GM19468 (cell line): ENCODE data around the gene OR52N4.
"Not testable (repeated sequence)": the region's sequence is repeated elsewhere in the genome, so short reads cannot be mapped to it uniquely, and the experiment has no call there.

Experiments used
- ATAC-seq: cut with Tn5 transposase; IDR thresholded peaks from one replicate; pipeline ENCODE4 v1.9.1; 2021; ENCODE audit warnings: mild to moderate bottlenecking, moderate library complexity, moderate number of reproducible peaks; ENCODE audit not compliant: unreplicated experiment; ENCODE audit errors: extremely low read depth

Gene OR52N4

GRCh38 chr11:5753943-5754342, at the start of gene OR52N4:
OR52N4 (plus strand) TSS chr11:5754243; CDS start chr11:5754741, 498 bp downstream.
- ATAC-seq: no peak

DNA sequence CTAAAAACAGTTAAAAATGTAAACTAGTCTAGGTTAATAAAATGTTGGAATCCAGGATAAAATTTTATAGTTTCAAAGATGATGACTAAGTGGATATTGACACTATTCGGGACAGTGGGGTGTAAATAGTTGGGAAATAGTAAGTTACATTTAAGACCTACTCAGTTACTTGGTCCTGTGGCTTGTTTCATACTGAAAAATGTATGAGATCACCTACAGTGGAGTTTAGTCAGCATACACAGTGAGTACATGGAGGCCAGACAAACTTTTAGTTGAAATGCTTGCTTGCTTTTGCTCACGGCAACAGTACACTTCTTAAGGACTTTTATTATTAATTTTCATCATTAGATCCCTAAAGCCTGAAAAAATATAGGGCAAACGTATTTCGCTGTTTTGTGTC, 48.4 kb upstream of the OR52N4 start:
- ATAC-seq: no peak

GRCh38 chr11:5712507-5712906, 41.5 kb upstream of the OR52N4 start:
- ATAC-seq: no peak

GRCh38 chr11:5713695-5714094, 40.3 kb upstream of the OR52N4 start:
- no peak for ATAC-seq

- not testable (repeated sequence) for ATAC-seq
Measured at GRCh38 chr11:5716518-5716917, 37.5 kb upstream of the OR52N4 start.

DNA sequence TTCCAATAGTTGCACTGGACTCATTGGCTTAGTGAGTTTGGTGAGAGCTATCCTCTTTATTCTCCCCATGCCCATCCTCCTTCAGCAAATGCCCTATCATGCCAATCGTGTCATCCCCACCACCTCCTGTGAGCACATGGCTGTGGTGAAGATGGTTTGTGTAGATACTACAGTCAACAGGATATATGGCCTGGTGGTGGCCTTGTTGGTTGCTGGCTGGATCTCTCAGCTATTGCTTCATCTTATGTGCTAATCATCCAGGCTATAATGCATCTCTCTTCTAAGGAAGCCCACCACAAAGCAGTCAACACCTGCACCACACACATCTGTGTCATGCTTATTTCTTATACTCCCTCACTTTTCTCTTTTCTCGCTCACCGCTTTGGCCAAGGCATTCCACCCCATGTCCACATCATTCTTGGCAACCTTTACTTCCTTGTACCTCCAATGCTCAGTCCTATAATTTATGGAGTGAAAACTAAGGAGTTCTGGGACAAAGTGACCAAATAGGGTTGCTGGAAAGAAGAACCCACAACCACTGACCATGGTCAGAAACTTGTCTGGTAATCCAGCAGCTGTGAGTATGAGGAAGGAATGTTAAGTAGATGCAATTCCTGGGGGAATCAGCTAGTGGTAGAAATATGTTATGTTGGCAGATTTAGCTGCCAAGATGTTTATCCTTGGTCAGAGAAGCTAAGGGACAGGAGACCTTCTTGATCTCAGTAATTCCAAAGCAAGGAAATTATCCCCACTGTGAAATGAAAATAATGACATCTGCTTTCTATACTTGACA, 34.1 kb upstream of the OR52N4 start:
- no peak for ATAC-seq

DNA sequence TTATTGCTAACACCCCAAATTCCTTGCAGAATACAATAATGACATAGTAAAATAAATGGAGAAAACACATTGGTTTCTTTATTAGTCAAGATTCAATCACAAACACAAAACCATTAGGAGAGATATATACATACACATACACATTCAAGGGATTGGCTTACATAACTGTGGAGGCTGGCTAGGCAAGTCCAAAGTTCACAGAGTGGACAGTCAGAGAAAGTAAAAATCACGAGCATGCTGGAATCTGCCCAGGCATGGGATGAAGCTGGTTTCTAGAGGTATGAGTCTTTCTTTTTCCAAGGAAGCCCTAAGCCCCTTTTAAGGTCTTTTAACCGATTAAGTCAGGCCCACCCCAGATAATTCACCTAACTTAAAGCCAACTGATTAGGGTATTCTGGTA, 31.4 kb upstream of the OR52N4 start:
- no peak for ATAC-seq

DNA sequence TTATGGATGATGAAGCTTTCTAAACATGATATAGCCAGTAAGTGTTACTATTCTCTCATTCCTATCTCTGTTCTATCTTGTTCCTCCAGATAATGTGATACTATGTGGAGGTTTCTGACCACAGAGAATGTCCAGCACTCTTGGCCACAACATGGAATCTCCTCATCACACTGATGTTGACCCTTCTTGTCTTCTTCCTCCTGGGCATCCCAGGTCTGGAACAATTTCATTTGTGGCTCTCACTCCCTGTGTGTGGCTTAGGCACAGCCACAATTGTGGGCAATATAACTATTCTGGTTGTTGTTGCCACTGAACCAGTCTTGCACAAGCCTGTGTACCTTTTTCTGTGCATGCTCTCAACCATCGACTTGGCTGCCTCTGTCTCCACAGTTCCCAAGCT, 27.7 kb upstream of the OR52N4 start:
- ATAC-seq: no peak

- ATAC-seq: no peak
Measured at GRCh38 chr11:5727691-5728090, 26.4 kb upstream of the OR52N4 start.

- ATAC-seq: no peak
Measured at GRCh38 chr11:5736396-5736795, 17.6 kb upstream of the OR52N4 start, which contains the start of gene OR56B1. OR56B1 (plus strand) TSS chr11:5736448; CDS start chr11:5736517, 69 bp downstream.

- ATAC-seq: no peak
Measured at GRCh38 chr11:5737091-5737490, 17.0 kb upstream of the OR52N4 start.

DNA sequence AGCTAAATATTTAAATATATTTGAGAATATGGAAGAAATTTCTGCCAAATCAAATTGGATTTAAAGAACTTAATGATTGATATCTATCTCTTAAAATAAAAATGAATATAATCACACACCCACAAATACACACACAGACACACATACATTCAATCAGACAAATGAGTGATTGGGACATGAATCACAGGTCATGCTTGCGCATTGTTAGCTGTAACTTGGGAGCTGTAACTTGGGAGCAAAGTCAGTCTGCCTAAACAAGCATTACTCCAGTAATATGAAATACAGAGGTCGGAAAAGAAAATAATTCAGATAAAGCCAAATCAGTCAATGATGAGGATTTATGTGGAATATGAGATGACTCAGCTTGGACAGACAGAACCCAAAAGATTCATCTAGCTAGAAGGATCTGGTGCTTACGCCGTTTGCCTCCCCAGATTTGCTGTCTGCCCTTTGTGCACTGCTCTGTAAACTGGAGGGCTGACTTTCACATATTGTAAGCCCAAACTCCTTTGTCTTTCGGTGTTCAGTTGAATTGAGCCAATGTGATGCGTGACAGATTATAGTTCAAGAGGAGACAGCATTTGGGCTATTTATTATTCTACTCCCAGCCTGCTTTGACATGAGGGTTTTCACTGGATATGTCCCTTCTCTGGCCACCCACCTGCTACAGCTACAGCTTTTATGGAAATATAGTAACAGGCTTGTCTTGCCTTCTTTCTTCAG, 16.2 kb upstream of the OR52N4 start:
- ATAC-seq: no peak

DNA sequence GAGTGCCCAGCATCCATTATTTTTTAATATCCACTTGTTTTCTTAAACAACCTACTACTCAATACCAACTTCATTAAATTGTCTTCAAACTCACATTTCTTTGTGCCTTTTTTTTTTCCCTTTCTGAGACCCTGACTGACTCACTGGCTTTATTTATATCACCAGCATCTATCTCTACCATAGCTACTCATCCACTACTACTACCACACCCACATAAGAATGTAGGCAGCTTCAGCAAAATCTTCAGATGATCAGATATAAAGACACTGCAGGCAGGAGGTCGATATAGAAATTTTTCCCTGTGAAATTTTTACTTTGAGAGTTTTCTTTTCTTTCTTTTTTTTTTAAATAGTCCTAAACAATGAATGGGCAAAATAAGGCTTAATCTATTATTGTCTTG, 15.6 kb upstream of the OR52N4 start:
- ATAC-seq: no peak

DNA sequence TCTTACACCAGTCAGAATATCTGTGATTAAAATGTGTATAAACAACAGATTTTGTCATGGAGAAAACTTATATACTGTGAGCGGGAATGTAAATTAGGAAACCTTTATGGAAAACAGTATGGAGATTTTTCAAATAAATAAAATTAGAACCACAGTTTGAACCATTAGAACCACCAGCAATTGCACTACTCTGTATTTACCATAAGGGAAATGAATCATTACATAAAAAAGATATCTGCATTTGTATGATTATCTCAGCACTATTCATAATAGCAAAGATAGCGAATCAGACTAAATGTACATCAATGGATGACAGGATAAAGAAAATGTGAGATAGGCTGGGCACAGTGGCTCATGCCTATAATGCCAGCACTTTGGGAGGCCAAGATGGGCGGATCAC, 7.4 kb upstream of the OR52N4 start:
- no peak for ATAC-seq

DNA sequence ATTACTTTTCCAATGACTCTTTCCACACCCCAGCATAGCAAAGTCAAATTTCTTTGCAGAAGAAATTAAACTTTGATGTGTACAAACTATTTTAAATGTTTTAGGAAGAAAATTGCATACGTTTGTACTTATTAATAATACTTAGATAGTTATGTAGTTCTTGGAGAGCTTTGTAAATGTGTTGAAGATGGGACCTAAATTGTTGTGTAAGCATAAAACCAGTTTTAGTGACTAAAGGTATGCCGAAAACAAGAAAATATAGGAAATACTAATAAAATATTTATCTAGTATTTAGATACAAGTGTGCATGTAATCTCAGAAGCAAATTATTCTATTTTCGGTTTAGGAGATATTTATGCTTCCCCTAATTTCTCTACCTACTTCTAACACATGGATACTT, 4.2 kb upstream of the OR52N4 start:
- no peak for ATAC-seq

DNA sequence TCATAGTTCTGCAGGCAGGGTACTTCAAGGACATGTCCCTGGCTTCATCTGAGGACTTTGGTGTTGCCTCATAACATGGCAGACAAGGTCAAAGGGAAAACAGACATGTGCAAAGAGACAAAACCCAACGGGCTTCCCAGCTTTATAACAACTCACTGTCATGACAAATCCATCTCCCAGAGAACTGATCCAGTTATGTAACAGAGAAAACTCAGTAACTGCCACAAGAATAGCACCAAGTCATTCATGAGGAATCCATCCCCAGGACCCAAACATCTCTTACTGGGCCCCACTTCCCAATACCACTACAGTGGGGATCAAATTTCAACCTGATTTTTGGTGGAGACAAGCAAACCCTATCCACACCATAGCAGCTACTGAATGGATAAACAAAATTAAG, 13.0 kb downstream of the OR52N4 start:
- no peak for ATAC-seq

GRCh38 chr11:5783255-5783654, 29.2 kb downstream of the OR52N4 start, which contains the start of gene OR52N5:
OR52N5 (minus strand) TSS chr11:5783355; CDS start chr11:5778634, 4,721 bp downstream.
- no peak for ATAC-seq

GRCh38 chr11:5791165-5791564, 37.1 kb downstream of the OR52N4 start, which contains the start of gene OR52N1:
OR52N1 (minus strand) TSS chr11:5791265; CDS start chr11:5788816, 2,449 bp downstream.
- no peak for ATAC-seq

DNA sequence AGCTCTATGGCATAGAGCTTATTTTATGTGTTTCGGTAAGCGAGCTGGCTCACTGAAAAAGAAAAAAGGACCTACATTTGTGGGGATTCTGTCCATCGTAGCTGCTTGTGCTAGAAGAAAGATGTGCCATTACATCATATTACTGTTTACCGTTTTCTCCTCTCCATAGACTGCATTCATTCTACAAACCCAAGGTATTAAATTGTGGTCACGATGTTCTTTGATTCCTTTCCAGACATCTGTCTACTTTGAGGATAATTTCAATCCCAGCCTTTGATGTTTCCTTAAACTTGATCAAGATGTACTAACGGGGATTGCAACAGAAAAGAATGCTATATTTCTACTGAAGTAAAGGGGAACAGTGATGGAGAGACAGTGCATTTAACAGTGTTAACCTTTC, 42.5 kb downstream of the OR52N4 start:
- ATAC-seq: no peak

- ATAC-seq: no peak
Measured at GRCh38 chr11:5803982-5804381, 49.9 kb downstream of the OR52N4 start.
